SK-N-SH treated with all-trans-retinoic acid at 6 μM for 48 hours (cell line): ENCODE data around the gene RAC3.

ENCODE experiments used
- ATAC-seq: fragments of 200-7000 bp; cut with Tn5 transposase; 3 replicates; pipeline ENCODE4 v1.9.1; 2020; ENCODE audit warnings: mild to moderate bottlenecking, moderate library complexity
- ARNTL ChIP-seq: fragments of 450-650 bp; formaldehyde crosslinking; IDR thresholded peaks from 2 replicates; pipeline ENCODE4 v1.5.0; 2020; ENCODE audit warnings: low read depth, mild to moderate bottlenecking, moderate library complexity, borderline replicate concordance
- CSDC2 ChIP-seq: fragments of 250-450 bp; sonication (Bioruptor Pico); IDR thresholded peaks from 2 replicates; pipeline ENCODE4 v1.5.0; 2020; ENCODE audit warnings: mild to moderate bottlenecking, moderate library complexity
- ESRRG ChIP-seq: fragments of 250-450 bp; sonication (Bioruptor Pico); IDR thresholded peaks from 2 replicates; pipeline ENCODE4 v1.6.1; 2021; ENCODE audit warnings: mild to moderate bottlenecking
- GLIS3 ChIP-seq: fragments of 250-450 bp; sonication (Bioruptor Pico); IDR thresholded peaks from 2 replicates; pipeline ENCODE4 v1.5.0; 2020; ENCODE audit warnings: mild to moderate bottlenecking, moderate library complexity
- ISL1 ChIP-seq: fragments of 250-450 bp; sonication (Bioruptor Pico); IDR thresholded peaks from 2 replicates; pipeline ENCODE4 v2.1.2; 2022; ENCODE audit warnings: mild to moderate bottlenecking, moderate library complexity
- PATZ1 ChIP-seq: fragments of 250-450 bp; sonication (Bioruptor Pico); IDR thresholded peaks from 2 replicates; pipeline ENCODE4 v1.8.0; 2020; ENCODE audit warnings: mild to moderate bottlenecking, moderate library complexity, borderline replicate concordance
- POU6F1 ChIP-seq: fragments of 250-450 bp; sonication (Bioruptor Pico); IDR thresholded peaks from 2 replicates; pipeline ENCODE4 v1.8.0; 2021; ENCODE audit warnings: low read depth, mild to moderate bottlenecking, moderate library complexity, borderline replicate concordance
- PPARA ChIP-seq: fragments of 250-450 bp; sonication (Bioruptor Pico); IDR thresholded peaks from 2 replicates; pipeline ENCODE4 v1.5.0; 2020; ENCODE audit warnings: mild to moderate bottlenecking, borderline replicate concordance
- RARB ChIP-seq: fragments of 250-450 bp; sonication (Bioruptor Pico); IDR thresholded peaks from 2 replicates; pipeline ENCODE4 v1.8.0; 2021; ENCODE audit warnings: mild to moderate bottlenecking, moderate library complexity
- SNAI2 ChIP-seq: fragments of 250-450 bp; sonication (Bioruptor Pico); IDR thresholded peaks from 2 replicates; pipeline ENCODE4 v1.5.0; 2020; ENCODE audit warnings: mild to moderate bottlenecking, moderate library complexity
- TCF4 ChIP-seq: fragments of 250-450 bp; sonication (Bioruptor Pico); IDR thresholded peaks from 2 replicates; pipeline ENCODE4 v1.8.0; 2021; ENCODE audit warnings: mild to moderate bottlenecking, moderate library complexity, borderline replicate concordance
- TOX ChIP-seq: fragments of 250-450 bp; sonication (Bioruptor Pico); IDR thresholded peaks from 2 replicates; pipeline ENCODE4 v1.8.0; 2021; ENCODE audit warnings: mild to moderate bottlenecking, moderate library complexity, borderline replicate concordance
- ZC3H10 ChIP-seq: fragments of 250-450 bp; sonication (Bioruptor Pico); IDR thresholded peaks from 2 replicates; pipeline ENCODE4 v1.5.1; 2021; ENCODE audit warnings: mild to moderate bottlenecking, moderate library complexity
- ZFP30 ChIP-seq: fragments of 450-650 bp; formaldehyde crosslinking; IDR thresholded peaks from 2 replicates; pipeline ENCODE4 v1.5.0; 2022; ENCODE audit warnings: mild to moderate bottlenecking, moderate library complexity
- ZNF565 ChIP-seq: fragments of 450-650 bp; formaldehyde crosslinking; conservative IDR thresholded peaks from 2 replicates; pipeline ENCODE4 v1.5.0; 2020; ENCODE audit warnings: low read depth, mild to moderate bottlenecking, moderate library complexity
- ZNF8 ChIP-seq: fragments of 450-650 bp; formaldehyde crosslinking; IDR thresholded peaks from 2 replicates; pipeline ENCODE4 v1.5.0; 2020; ENCODE audit warnings: mild to moderate bottlenecking, moderate library complexity
- TF ChIP-seq, protein P1 (sequence below): fragments of 250-450 bp; sonication (Bioruptor Pico); IDR thresholded peaks from 2 replicates; pipeline ENCODE4 v1.5.0; 2020; ENCODE audit warnings: mild to moderate bottlenecking, moderate library complexity
- TF ChIP-seq, protein P2 (sequence below): fragments of 250-450 bp; sonication (Bioruptor Pico); IDR thresholded peaks from 2 replicates; pipeline ENCODE4 v1.5.1; 2021; ENCODE audit warnings: mild to moderate bottlenecking, moderate library complexity
- TF ChIP-seq, protein P3 (sequence below): fragments of 250-450 bp; sonication (Bioruptor Pico); IDR thresholded peaks from 2 replicates; pipeline ENCODE4 v1.5.1; 2020; ENCODE audit warnings: low read depth, mild to moderate bottlenecking, moderate library complexity

RAC3 gene

GRCh38 chr17:82047379-82047778 is 15.9 kb downstream of the RAC3 start:
- TF ChIP-seq SNAI2 (CRISPR knock-in tag) (no peak), TCF4 (CRISPR knock-in tag) (no peak), ESRRG (CRISPR knock-in tag) (no peak), CSDC2 (no peak), ARNTL (CRISPR knock-in tag) (no peak), RARB (no peak), PPARA (no peak), ZNF565 (no peak), GLIS3 (no peak), ZC3H10 (CRISPR knock-in tag) (no peak)
- TF ChIP-seq, protein P1, sequence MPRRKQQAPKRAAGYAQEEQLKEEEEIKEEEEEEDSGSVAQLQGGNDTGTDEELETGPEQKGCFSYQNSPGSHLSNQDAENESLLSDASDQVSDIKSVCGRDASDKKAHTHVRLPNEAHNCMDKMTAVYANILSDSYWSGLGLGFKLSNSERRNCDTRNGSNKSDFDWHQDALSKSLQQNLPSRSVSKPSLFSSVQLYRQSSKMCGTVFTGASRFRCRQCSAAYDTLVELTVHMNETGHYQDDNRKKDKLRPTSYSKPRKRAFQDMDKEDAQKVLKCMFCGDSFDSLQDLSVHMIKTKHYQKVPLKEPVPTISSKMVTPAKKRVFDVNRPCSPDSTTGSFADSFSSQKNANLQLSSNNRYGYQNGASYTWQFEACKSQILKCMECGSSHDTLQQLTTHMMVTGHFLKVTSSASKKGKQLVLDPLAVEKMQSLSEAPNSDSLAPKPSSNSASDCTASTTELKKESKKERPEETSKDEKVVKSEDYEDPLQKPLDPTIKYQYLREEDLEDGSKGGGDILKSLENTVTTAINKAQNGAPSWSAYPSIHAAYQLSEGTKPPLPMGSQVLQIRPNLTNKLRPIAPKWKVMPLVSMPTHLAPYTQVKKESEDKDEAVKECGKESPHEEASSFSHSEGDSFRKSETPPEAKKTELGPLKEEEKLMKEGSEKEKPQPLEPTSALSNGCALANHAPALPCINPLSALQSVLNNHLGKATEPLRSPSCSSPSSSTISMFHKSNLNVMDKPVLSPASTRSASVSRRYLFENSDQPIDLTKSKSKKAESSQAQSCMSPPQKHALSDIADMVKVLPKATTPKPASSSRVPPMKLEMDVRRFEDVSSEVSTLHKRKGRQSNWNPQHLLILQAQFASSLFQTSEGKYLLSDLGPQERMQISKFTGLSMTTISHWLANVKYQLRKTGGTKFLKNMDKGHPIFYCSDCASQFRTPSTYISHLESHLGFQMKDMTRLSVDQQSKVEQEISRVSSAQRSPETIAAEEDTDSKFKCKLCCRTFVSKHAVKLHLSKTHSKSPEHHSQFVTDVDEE (CRISPR knock-in tag): no peak
- TF ChIP-seq, protein P2, sequence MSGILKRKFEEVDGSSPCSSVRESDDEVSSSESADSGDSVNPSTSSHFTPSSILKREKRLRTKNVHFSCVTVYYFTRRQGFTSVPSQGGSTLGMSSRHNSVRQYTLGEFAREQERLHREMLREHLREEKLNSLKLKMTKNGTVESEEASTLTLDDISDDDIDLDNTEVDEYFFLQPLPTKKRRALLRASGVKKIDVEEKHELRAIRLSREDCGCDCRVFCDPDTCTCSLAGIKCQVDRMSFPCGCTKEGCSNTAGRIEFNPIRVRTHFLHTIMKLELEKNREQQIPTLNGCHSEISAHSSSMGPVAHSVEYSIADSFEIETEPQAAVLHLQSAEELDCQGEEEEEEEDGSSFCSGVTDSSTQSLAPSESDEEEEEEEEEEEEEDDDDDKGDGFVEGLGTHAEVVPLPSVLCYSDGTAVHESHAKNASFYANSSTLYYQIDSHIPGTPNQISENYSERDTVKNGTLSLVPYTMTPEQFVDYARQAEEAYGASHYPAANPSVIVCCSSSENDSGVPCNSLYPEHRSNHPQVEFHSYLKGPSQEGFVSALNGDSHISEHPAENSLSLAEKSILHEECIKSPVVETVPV (CRISPR knock-in tag): no peak
- no peak for ATAC-seq

DNA sequence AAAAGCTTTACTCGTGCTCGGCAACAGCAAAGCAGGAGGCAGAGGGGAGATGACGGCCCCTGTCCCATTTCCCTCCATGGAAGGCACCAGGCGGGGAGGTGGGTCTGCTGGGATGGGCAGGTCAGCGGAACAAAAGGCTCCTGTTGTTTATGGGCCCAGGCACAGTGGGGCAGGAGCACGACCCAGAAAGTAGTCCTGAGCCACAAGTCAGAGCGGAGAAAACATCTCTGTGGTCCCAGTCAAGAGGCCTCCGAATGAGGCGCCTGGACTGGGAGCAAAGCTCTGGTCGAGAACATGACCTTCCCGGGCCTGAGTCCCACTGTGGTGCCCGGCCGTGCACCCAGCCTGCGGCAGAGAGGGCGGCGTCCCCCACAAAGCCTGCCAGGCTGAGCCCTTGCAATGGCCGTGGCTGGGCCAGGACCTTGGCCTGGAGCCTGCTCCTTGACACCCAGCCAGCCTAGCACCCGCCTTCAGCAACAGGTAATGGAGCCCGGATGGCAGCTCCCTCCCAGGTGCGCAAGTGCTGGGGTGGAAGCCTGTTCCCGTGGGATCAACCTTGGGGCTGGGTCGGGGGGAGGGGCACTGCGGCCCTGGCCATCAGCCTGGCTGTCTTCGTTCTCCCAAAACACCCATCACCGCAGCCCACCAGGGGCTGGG is 16.6 kb downstream of the RAC3 start:
- TF ChIP-seq SNAI2 (CRISPR knock-in tag) (no peak), TOX (CRISPR knock-in tag) (no peak), POU6F1 (CRISPR knock-in tag) (no peak), ZNF8 (CRISPR knock-in tag) (no peak), PPARA (no peak), ARNTL (CRISPR knock-in tag) (no peak), ZC3H10 (CRISPR knock-in tag) (no peak), TCF4 (CRISPR knock-in tag) (no peak), PATZ1 (CRISPR knock-in tag) (no peak), GLIS3 (no peak), ISL1 (CRISPR knock-in tag) (no peak), ZNF565 (no peak), ZFP30 (no peak), RARB (no peak)
- TF ChIP-seq, protein P3, sequence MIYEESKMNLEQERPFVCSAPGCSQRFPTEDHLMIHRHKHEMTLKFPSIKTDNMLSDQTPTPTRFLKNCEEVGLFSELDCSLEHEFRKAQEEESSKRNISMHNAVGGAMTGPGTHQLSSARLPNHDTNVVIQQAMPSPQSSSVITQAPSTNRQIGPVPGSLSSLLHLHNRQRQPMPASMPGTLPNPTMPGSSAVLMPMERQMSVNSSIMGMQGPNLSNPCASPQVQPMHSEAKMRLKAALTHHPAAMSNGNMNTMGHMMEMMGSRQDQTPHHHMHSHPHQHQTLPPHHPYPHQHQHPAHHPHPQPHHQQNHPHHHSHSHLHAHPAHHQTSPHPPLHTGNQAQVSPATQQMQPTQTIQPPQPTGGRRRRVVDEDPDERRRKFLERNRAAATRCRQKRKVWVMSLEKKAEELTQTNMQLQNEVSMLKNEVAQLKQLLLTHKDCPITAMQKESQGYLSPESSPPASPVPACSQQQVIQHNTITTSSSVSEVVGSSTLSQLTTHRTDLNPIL (CRISPR knock-in tag): no peak
- TF ChIP-seq, protein P2 (CRISPR knock-in tag): no peak
- TF ChIP-seq, protein P1 (CRISPR knock-in tag): no peak
- TF ChIP-seq, all 23 proteins: peak for 0
- ATAC-seq: no peak
